CD8-positive, alpha-beta memory T cell (primary cell): ENCODE data around the gene ARAP3. TPM values are rescaled to one million over a fixed set of nuclear protein-coding genes. Genes with fewer than 3 reads are reported as not detected.

ENCODE experiments used
- CTCF ChIA-PET: fragments of 350-600 bp; sonication (Branson Sonifier 250); formaldehyde crosslinking; loops from one replicate; lab custom pipeline; 2021; ENCODE audit warnings: antibody characterized with exemption; lab: Charles Lee
- POLR2A ChIA-PET: fragments of 350-600 bp; sonication (Branson Sonifier 250); formaldehyde crosslinking; loops from one replicate; lab custom pipeline; 2021; ENCODE audit warnings: antibody characterized with exemption; lab: Charles Lee
- DNase-seq, 5 donors: peaks; one replicate each; pipeline versions ENCODE4 v3.0.0 to v3.0.0-alpha.2; 2020 to 2022; ENCODE audit warnings: mixed read lengths in 1 of 5
- H3K27ac ChIP-seq: one replicate; pipeline ENCODE4 v1.7.0; 2013; ENCODE audit warnings: low read depth, mild to moderate bottlenecking, low read length, moderate library complexity
- H3K27me3 ChIP-seq: 2 replicates; pipeline ENCODE4 v1.7.0; 2013; ENCODE audit warnings: low read length, mild to moderate bottlenecking; ENCODE audit not compliant: insufficient read depth, poor library complexity, severe bottlenecking
- H3K36me3 ChIP-seq: 2 replicates; pipeline ENCODE4 v1.7.0; 2013; ENCODE audit warnings: mild to moderate bottlenecking, low read length, moderate library complexity; ENCODE audit not compliant: insufficient read depth
- H3K4me1 ChIP-seq: 2 replicates; pipeline ENCODE4 v1.7.0; 2013; ENCODE audit warnings: mild to moderate bottlenecking, low read length, moderate library complexity; ENCODE audit not compliant: insufficient read depth
- H3K4me3 ChIP-seq: 2 replicates; pipeline ENCODE4 v1.7.0; 2013; ENCODE audit warnings: mild to moderate bottlenecking, low read length
- H3K9me3 ChIP-seq: 2 replicates; pipeline ENCODE4 v1.7.0; 2013; ENCODE audit warnings: mild to moderate bottlenecking, low read length
- H3K27ac Mint-ChIP-seq, 8 donors: one replicate each; pipeline ENCODE4 v1.8.0; 2020 to 2021; ENCODE audit warnings: mixed read lengths in 8 of 8, mild to moderate bottlenecking in 6 of 8, inconsistent platforms in 3 of 8, moderate library complexity in 3 of 8
- H3K27me3 Mint-ChIP-seq, 2 donors: one replicate each; pipeline ENCODE4 v1.8.0; 2020 to 2021; ENCODE audit warnings: mixed read lengths in 2 of 2, mild to moderate bottlenecking in 1 of 2, moderate library complexity in 1 of 2
- H3K36me3 Mint-ChIP-seq, 3 donors: one replicate each; pipeline ENCODE4 v1.8.0; 2020 to 2021; ENCODE audit warnings: mixed read lengths in 3 of 3, inconsistent platforms in 1 of 3, mild to moderate bottlenecking in 1 of 3
- H3K4me1 Mint-ChIP-seq, 3 donors: one replicate each; pipeline ENCODE4 v1.8.0; 2020 to 2021; ENCODE audit warnings: mixed read lengths in 3 of 3, inconsistent platforms in 1 of 3, mild to moderate bottlenecking in 1 of 3
- H3K4me3 Mint-ChIP-seq, 7 donors: one replicate each; pipeline ENCODE4 v1.8.0; 2020 to 2021; ENCODE audit warnings: mixed read lengths in 7 of 7, mild to moderate bottlenecking in 6 of 7, moderate library complexity in 4 of 7, inconsistent platforms in 2 of 7
- H3K9me3 Mint-ChIP-seq, 5 donors: one replicate each; pipeline ENCODE4 v1.8.0; 2020 to 2022; ENCODE audit warnings: mixed read lengths in 5 of 5, mild to moderate bottlenecking in 3 of 5, moderate library complexity in 2 of 5, inconsistent platforms in 1 of 5
- polyA plus RNA-seq: library from polyadenylated mRNA; unstranded; fragments of 300-500 nt; fragmentation: Illumina TruSeq; gene quantifications from one replicate; pipeline ENCODE4 v1.2.3, GENCODE V29; 2021
- total RNA-seq, 2 experiments: library from RNA; stranded (reverse); gene quantifications; one replicate each; pipeline ENCODE4 v1.2.3, GENCODE V29; 2021

Gene ARAP3
- total and polyA plus RNA-seq, 3 experiments from 2014 or later = 0.20 to 7.9 (median 6.9) TPM

DNA sequence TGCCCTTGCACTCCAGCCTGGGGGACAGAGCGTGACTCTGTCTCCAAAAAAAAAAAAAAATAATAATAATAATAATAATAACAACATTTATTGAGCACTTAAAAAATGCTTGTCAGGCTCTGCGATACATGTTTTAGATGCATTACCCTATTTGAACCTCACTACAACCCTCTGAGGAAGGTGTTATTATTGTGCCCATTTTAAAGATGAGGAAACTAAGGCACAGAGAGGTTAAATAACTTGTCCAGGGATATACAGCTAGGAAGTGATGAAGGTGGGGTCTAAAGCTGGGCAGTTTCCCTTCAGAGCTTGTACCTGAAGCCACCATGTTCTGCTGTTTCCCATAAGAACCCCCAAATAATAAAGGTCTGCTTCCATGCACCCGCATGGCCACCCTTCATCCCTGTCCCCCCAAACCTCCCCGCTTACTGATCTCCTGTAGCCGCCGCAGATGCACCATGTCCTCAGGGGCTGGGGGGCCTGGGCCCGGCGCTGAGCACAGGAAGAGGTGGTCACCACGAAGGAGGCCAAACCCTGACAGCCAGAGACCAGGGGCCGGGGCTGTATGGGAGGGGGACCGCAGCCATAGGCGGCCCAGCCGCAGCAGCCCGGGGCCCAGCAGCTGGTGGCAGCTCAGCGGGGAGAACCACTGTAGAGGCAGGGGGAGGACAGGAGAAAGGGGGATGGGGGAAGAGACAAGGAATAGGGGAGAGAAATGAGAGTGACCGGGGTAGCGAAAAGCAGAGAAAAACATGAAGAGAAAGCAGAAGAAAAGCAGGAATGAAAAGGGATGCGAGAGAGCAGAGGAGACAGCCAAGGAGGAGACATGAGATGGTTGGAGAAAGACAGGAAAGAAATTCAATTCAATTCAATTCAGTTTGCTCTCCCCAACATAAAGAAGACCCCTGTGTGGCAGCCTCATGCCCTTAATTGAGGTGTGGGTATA lies 15.8 kb downstream of the ARAP3 start:
- H3K9me3 Mint-ChIP-seq = no peaks in the 10 kb centered on the region
- Histone ChIP-seq H3K4me1 (no peaks in the 10 kb centered on the region), H3K27me3 (no peaks in the 10 kb centered on the region), H3K36me3 (no peaks in the 10 kb centered on the region), H3K9me3 (no peaks in the 10 kb centered on the region), H3K27ac (no peak overlapping the region), H3K4me3 (no peak overlapping the region)
- ChIA-PET POLR2A (no interaction called here), CTCF (interaction anchor here (0.7 to 8.0 kb wide), 10 partner anchors 10 to 257 kb away, joined by 3 to 57 read pairs (median 10); partner anchors contain the start of genes ARAP3, DELE1, FCHSD1 and PCDH1)
- H3K27ac Mint-ChIP-seq = peak overlapping the region in 1 of 8 donors; percentile 48
- no peak overlapping the region for H3K4me3 Mint-ChIP-seq
- no peak for DNase-seq
- peaks cover 4 to 5% (median 4%) of the 10 kb centered on the region in 3 donors for H3K4me1 Mint-ChIP-seq
- peaks cover 0 to 7% (median 0%) of the 10 kb centered on the region in 3 donors for H3K36me3 Mint-ChIP-seq
- H3K27me3 Mint-ChIP-seq = peaks cover 0 to 2% of the 10 kb centered on the region in 2 donors

DNA sequence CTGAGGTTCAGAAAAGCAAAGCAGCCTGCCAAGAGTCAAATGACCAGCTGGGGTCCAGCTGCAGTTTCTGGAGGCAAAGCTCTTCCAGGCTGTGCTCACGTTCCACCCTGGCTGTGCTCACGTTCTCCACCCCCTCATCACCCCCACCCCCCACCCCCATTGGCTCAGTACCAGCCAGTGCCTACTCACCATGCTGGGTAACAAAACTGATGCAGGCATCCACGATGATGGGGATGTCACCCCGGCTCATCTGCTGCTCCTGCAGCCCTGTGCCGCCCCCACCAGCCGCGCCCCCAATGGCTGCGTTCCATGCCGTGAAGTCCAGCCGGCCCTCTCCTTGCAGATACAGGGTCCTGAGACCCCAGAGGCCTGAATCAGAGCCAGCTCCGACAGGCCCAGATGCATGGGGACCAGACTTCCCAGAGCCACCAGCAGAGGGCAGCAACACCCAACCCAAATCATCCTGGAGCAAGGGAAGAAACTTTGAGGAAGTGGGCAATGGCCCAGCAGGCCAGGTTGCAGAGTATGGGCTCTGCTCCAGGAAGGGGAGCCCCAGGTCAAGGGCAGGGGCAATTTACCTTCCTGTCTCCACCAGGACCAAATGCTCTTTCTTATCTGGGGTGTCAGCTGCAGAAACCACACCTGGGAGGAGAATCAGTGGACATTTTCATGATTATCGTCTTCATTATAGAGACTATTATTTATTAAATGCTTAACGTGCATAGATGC lies 17.1 kb downstream of the ARAP3 start:
- Histone ChIP-seq H3K4me1 (no peaks in the 10 kb centered on the region), H3K36me3 (no peaks in the 10 kb centered on the region), H3K9me3 (no peaks in the 10 kb centered on the region), H3K27me3 (no peaks in the 10 kb centered on the region), H3K4me3 (no peak overlapping the region), H3K27ac (no peak overlapping the region)
- Mint-ChIP-seq H3K27me3 (peaks cover 0 to 2% of the 10 kb centered on the region in 2 donors), H3K4me1 (peaks cover 4 to 5% (median 4%) of the 10 kb centered on the region in 3 donors), H3K36me3 (peaks cover 0 to 7% (median 0%) of the 10 kb centered on the region in 3 donors), H3K27ac (no peak overlapping the region), H3K9me3 (no peaks in the 10 kb centered on the region), H3K4me3 (no peak overlapping the region)
- peak; percentile 49 to 79 (median 62) for DNase-seq
- CTCF ChIA-PET = interaction anchor here (0.7 to 8.0 kb wide), 25 partner anchors 11 to 1038 kb away, joined by 3 to 57 read pairs (median 4); partner anchors contain the start of genes ARAP3, DELE1, FCHSD1 and PCDH1
- POLR2A ChIA-PET = interaction anchor here (0.5 kb wide), 1 partner anchor 476 kb away, joined by 5 read pairs; no protein-coding TSS in a partner anchor

DNA sequence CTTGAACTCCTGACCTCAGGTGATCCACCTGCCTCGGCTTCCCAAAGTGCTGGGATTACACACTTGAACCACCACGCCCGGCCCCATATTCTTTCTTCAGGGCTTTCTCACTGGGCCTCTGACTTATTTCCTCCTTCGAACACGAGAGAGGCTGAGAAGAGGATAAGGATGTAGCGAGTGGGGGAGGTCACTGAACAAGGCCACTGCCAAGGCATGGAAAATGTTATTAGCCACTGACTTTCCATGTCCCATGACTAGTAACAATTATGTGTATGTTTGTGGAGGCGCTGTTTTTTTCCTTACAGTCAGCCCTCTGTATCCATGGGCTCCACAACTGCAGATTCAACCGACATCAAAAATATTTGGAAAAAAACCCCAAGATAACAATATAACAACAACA lies 18.5 kb downstream of the ARAP3 start:
- no peak overlapping the region for H3K4me3 Mint-ChIP-seq
- no peaks in the 10 kb centered on the region for H3K27me3 Mint-ChIP-seq
- H3K27ac Mint-ChIP-seq = no peak overlapping the region
- H3K36me3 ChIP-seq = no peaks in the 10 kb centered on the region
- H3K4me1 ChIP-seq = no peaks in the 10 kb centered on the region
- H3K9me3 ChIP-seq = no peaks in the 10 kb centered on the region
- H3K9me3 Mint-ChIP-seq = no peaks in the 10 kb centered on the region
- no peak overlapping the region for H3K27ac ChIP-seq
- H3K36me3 Mint-ChIP-seq = peaks cover 0 to 8% (median 5%) of the 10 kb centered on the region in 3 donors
- POLR2A ChIA-PET = no interaction called here
- CTCF ChIA-PET = interaction anchor here (0.8 to 8.0 kb wide), 9 partner anchors 8 to 305 kb away, joined by 3 to 57 read pairs (median 6); partner anchors contain the start of genes FCHSD1, PCDH1 and RNF14
- DNase-seq = no peak
- H3K4me1 Mint-ChIP-seq = peaks cover 4 to 5% (median 4%) of the 10 kb centered on the region in 3 donors
- no peak overlapping the region for H3K4me3 ChIP-seq
- H3K27me3 ChIP-seq = no peaks in the 10 kb centered on the region

DNA sequence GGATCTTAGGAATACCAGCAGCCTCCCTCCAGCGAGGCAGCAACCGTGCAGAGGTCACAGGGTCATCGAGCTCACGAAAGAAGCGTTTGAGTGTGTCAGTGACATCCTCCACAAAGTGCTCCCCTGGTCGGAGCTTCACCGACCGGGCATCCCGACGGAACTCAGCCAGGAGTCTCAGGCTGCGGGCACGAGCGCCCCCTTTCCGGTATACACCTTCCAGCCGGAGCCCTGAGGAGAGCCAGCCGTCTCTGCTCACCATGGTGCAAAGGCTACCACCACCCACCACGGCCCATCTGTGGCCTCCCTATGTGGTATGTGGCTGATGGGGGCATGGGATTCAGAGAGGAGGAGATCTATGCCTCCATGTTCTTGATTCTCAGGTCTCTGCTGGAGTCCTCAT lies 20.0 kb downstream of the ARAP3 start:
- H3K4me1 Mint-ChIP-seq = peaks cover 4 to 5% (median 4%) of the 10 kb centered on the region in 3 donors
- ChIA-PET POLR2A (no interaction called here), CTCF (interaction anchor here (1.7 to 4.7 kb wide), 2 partner anchors 218 to 299 kb away, joined by 5 to 54 read pairs; partner anchors contain the start of gene PCDH1)
- peaks cover 0 to 11% (median 8%) of the 10 kb centered on the region in 3 donors for H3K36me3 Mint-ChIP-seq
- no peak overlapping the region for H3K27ac Mint-ChIP-seq
- Histone ChIP-seq H3K36me3 (no peaks in the 10 kb centered on the region), H3K27ac (no peak overlapping the region), H3K27me3 (no peaks in the 10 kb centered on the region), H3K9me3 (no peaks in the 10 kb centered on the region), H3K4me3 (no peak overlapping the region), H3K4me1 (no peaks in the 10 kb centered on the region)
- no peak for DNase-seq
- H3K4me3 Mint-ChIP-seq = no peak overlapping the region
- H3K9me3 Mint-ChIP-seq = no peaks in the 10 kb centered on the region
- peaks cover 5 to 7% of the 10 kb centered on the region in 2 donors for H3K27me3 Mint-ChIP-seq

DNA sequence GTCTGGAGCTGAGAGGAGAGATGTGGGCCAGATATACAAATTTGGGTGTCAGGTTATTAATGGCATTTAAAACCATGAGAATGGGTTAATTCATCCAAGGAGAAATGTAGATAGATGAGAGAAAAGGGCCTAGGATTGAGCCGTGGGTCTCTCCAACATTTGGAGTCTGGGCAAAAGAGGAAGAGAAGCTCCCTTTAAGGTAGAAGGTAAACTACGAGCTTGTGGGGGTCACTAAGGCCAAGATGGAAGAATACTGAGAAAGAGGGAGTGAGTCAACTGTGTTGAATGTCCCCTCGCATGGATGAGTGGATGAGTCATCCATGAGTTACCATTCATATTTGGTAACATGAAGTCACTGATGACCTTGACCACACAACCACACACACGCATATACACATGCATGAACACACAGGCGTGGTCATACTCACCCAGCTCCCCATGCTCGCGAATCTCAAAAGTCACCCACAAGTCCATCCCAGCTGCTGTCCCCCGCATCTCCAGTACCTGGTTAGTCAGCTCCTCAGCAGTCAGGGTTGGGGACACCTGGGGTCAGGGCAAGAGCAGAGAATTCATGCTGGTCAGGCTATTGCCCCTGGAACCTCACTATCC lies 24.0 kb downstream of the ARAP3 start:
- no peaks in the 10 kb centered on the region for H3K27me3 ChIP-seq
- H3K4me1 ChIP-seq = no peaks in the 10 kb centered on the region
- H3K9me3 ChIP-seq = no peaks in the 10 kb centered on the region
- ChIA-PET CTCF (interaction anchor here (0.8 to 1.7 kb wide), 7 partner anchors 11 to 311 kb away, joined by 3 to 4 read pairs (median 3); partner anchors contain the start of genes ARAP3 and RNF14), POLR2A (no interaction called here)
- Mint-ChIP-seq H3K4me1 (peaks cover 0 to 9% (median 0%) of the 10 kb centered on the region in 3 donors), H3K4me3 (no peak overlapping the region), H3K27me3 (peaks cover 8 to 12% of the 10 kb centered on the region in 2 donors), H3K36me3 (peaks cover 0 to 16% (median 14%) of the 10 kb centered on the region in 3 donors), H3K9me3 (no peaks in the 10 kb centered on the region), H3K27ac (no peak overlapping the region)
- no peak for DNase-seq
- H3K27ac ChIP-seq = no peak overlapping the region
- H3K36me3 ChIP-seq = no peaks in the 10 kb centered on the region
- no peak overlapping the region for H3K4me3 ChIP-seq

DNA sequence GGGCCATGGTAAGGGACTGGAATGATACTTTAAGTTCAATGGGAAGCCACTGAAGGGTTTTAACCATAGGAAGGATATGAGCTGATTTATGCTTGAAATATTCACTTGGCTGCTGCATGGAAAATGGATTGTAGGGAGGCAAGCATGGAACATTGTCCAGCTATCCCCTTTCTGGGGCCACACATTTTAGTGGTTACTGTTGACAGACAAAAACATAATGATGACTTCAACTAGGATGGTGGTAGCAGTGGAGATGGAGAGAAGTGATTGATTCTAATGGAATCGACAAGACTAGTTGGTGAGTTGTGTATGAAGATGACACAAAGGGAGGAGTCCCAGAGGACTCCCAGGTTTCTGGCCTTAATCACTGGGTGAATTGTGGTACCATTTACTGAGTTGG lies 24.6 kb downstream of the ARAP3 start:
- ChIA-PET CTCF (interaction anchor here (1.0 to 1.4 kb wide), 4 partner anchors 12 to 312 kb away, joined by 3 to 4 read pairs (median 3); partner anchors contain the start of gene RNF14), POLR2A (no interaction called here)
- Mint-ChIP-seq H3K27me3 (peaks cover 8 to 12% of the 10 kb centered on the region in 2 donors), H3K4me3 (no peak overlapping the region), H3K9me3 (no peaks in the 10 kb centered on the region), H3K4me1 (peaks cover 3 to 12% (median 4%) of the 10 kb centered on the region in 3 donors), H3K27ac (no peak overlapping the region), H3K36me3 (peaks cover 0 to 14% (median 14%) of the 10 kb centered on the region in 3 donors)
- Histone ChIP-seq H3K9me3 (no peaks in the 10 kb centered on the region), H3K36me3 (no peaks in the 10 kb centered on the region), H3K27me3 (no peaks in the 10 kb centered on the region), H3K4me1 (peaks cover under 1% of the 10 kb centered on the region), H3K27ac (no peak overlapping the region), H3K4me3 (no peak overlapping the region)
- no peak for DNase-seq

DNA sequence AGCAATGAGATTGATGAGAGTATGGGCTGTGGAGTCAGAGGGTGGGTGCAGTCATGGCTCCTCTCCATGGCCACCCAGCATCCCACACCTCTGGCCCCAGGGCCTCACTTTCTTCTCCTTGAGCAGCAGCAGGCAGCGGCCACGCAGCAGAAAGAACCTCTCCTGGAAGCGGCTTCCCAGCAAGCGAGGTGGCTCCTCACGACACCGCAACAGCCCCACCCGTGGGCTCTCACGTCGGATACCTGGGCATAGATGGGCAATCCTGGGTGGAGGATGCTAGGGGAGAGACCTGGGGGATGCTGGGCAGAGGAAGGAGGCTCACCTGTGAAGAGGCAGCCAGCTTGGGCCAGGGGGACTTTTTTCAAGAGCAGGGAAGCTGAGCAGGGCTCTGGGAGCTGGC lies 25.6 kb downstream of the ARAP3 start:
- H3K27me3 Mint-ChIP-seq = peaks cover 8 to 12% of the 10 kb centered on the region in 2 donors
- ChIA-PET CTCF (interaction anchor here (0.7 to 1.3 kb wide), 2 partner anchors 35 to 64 kb away, joined by 3 read pairs; no protein-coding TSS in a partner anchor), POLR2A (no interaction called here)
- Histone ChIP-seq H3K4me3 (no peak overlapping the region), H3K27ac (no peak overlapping the region), H3K4me1 (peaks cover 11% of the 10 kb centered on the region), H3K9me3 (no peaks in the 10 kb centered on the region), H3K27me3 (no peaks in the 10 kb centered on the region), H3K36me3 (no peaks in the 10 kb centered on the region)
- peaks cover 0 to 14% (median 12%) of the 10 kb centered on the region in 3 donors for H3K36me3 Mint-ChIP-seq
- peaks cover 12 to 21% (median 14%) of the 10 kb centered on the region in 3 donors for H3K4me1 Mint-ChIP-seq
- DNase-seq = no peak
- H3K9me3 Mint-ChIP-seq = no peaks in the 10 kb centered on the region
- H3K4me3 Mint-ChIP-seq = no peak overlapping the region
- no peak overlapping the region for H3K27ac Mint-ChIP-seq
